ENCODE results near the gene POU6F2.

Gene POU6F2

DNA sequence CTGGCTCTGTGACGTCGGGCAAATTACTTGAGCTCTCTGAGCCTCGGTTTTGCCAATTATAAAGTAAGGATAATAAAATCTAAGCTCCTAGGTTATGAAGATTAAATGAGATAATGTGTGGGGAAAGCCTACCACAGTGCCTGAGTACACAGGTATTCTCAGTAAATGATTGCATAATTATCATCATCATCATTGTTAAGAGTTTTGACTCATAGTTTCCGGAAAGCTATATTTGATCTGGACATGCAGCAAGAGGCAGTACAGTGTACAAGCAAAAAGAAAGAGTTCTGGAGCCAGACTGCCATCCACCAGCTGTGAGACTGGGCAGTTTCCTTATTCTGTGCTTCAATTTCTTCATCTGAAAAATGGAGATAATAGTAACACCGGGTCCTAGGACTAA is 432.9 kb downstream of the POU6F2 start:
- TF ChIP-seq, protein P1, sequence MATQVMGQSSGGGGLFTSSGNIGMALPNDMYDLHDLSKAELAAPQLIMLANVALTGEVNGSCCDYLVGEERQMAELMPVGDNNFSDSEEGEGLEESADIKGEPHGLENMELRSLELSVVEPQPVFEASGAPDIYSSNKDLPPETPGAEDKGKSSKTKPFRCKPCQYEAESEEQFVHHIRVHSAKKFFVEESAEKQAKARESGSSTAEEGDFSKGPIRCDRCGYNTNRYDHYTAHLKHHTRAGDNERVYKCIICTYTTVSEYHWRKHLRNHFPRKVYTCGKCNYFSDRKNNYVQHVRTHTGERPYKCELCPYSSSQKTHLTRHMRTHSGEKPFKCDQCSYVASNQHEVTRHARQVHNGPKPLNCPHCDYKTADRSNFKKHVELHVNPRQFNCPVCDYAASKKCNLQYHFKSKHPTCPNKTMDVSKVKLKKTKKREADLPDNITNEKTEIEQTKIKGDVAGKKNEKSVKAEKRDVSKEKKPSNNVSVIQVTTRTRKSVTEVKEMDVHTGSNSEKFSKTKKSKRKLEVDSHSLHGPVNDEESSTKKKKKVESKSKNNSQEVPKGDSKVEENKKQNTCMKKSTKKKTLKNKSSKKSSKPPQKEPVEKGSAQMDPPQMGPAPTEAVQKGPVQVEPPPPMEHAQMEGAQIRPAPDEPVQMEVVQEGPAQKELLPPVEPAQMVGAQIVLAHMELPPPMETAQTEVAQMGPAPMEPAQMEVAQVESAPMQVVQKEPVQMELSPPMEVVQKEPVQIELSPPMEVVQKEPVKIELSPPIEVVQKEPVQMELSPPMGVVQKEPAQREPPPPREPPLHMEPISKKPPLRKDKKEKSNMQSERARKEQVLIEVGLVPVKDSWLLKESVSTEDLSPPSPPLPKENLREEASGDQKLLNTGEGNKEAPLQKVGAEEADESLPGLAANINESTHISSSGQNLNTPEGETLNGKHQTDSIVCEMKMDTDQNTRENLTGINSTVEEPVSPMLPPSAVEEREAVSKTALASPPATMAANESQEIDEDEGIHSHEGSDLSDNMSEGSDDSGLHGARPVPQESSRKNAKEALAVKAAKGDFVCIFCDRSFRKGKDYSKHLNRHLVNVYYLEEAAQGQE (IDR thresholded peaks at IDR 0.05; ENCODE audit: insufficient replicate concordance, low read depth), result no peak
- TF ChIP-seq SPI1 (IDR thresholded peaks at IDR 0.05; ENCODE audit: borderline replicate concordance, low read depth), result no peak
- no peak for TF ChIP-seq GABPA (IDR thresholded peaks at IDR 0.05; ENCODE audit: low read depth)
- TF ChIP-seq POLR2AphosphoS5 (IDR thresholded peaks at IDR 0.05; ENCODE audit: low read depth), result no peak
- TF ChIP-seq, protein P2, sequence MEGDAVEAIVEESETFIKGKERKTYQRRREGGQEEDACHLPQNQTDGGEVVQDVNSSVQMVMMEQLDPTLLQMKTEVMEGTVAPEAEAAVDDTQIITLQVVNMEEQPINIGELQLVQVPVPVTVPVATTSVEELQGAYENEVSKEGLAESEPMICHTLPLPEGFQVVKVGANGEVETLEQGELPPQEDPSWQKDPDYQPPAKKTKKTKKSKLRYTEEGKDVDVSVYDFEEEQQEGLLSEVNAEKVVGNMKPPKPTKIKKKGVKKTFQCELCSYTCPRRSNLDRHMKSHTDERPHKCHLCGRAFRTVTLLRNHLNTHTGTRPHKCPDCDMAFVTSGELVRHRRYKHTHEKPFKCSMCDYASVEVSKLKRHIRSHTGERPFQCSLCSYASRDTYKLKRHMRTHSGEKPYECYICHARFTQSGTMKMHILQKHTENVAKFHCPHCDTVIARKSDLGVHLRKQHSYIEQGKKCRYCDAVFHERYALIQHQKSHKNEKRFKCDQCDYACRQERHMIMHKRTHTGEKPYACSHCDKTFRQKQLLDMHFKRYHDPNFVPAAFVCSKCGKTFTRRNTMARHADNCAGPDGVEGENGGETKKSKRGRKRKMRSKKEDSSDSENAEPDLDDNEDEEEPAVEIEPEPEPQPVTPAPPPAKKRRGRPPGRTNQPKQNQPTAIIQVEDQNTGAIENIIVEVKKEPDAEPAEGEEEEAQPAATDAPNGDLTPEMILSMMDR (IDR thresholded peaks at IDR 0.05; ENCODE audit: insufficient read depth, low read length), result no peak
- H3K27ac ChIP-seq (replicated peaks), result no peak overlapping the region
- DNase-seq (ENCODE audit: low read depth in 1 of 2, low spot score in 1 of 2), result no peak
- peaks cover 31% of the 10 kb centered on the region for H3K27me3 ChIP-seq (ENCODE audit: insufficient read depth, poor library complexity, severe bottlenecking)
- H3K4me3 ChIP-seq (replicated peaks; ENCODE audit: insufficient read depth, low read length), result no peak overlapping the region

DNA sequence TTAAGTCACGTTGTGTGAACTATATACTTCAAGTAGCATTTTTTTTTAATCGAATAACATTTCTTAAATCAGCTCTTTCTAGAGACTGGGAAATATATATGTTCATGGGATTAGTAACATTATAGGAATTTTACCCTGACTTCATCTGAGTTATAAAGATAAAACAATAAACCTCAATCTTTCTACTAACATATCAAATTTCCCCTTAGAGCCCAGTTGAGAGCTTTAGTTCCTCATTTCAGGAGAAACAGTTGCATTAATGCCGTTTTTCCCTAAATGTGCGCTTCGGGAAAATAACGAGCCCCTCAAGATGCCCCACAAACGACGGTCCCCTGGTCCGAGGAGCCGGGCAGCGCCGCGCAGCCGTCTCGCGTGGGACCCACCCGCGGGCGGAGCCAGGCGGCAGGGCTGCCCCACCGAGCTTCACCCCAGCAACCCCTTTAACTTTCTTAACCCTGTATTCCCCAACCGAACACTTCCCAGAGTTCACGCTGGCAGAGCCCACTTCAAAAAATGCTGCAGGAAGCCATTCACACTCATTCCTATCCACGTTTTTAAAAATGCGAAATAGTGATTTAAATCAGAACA is 436.0 kb downstream of the POU6F2 start:
- no peak overlapping the region for H3K27ac ChIP-seq (replicated peaks)
- TF ChIP-seq, protein P1 (IDR thresholded peaks at IDR 0.05; ENCODE audit: insufficient replicate concordance, low read depth), result no peak
- TF ChIP-seq, protein P2 (IDR thresholded peaks at IDR 0.05; ENCODE audit: insufficient read depth, low read length), result no peak
- TF ChIP-seq POLR2AphosphoS5 (IDR thresholded peaks at IDR 0.05; ENCODE audit: low read depth), result no peak
- TF ChIP-seq GABPA (IDR thresholded peaks at IDR 0.05; ENCODE audit: low read depth), result no peak
- TF ChIP-seq SPI1 (IDR thresholded peaks at IDR 0.05; ENCODE audit: borderline replicate concordance, low read depth), result no peak
- H3K27me3 ChIP-seq (ENCODE audit: insufficient read depth, poor library complexity, severe bottlenecking), result peaks cover 20% of the 10 kb centered on the region
- no peak for DNase-seq (ENCODE audit: low read depth in 1 of 2, low spot score in 1 of 2)
- H3K4me3 ChIP-seq (replicated peaks; ENCODE audit: insufficient read depth, low read length), result no peak overlapping the region

GRCh38 chr7:39414224-39415035 is 436.7 kb downstream of the POU6F2 start:
- no peak overlapping the region for H3K27ac ChIP-seq (replicated peaks)
- peak; percentile 4 to 18 for DNase-seq (ENCODE audit: low read depth in 1 of 2, low spot score in 1 of 2)

More at GRCh38 chr7:39414224-39415035, 436.7 kb downstream of the POU6F2 start:
- H3K27me3 ChIP-seq (ENCODE audit: insufficient read depth, poor library complexity, severe bottlenecking), result peaks cover 20% of the 10 kb centered on the region
- TF ChIP-seq, protein P1 (IDR thresholded peaks at IDR 0.05; ENCODE audit: insufficient replicate concordance, low read depth), result no peak
- TF ChIP-seq, protein P2 (IDR thresholded peaks at IDR 0.05; ENCODE audit: insufficient read depth, low read length), result no peak
- TF ChIP-seq POLR2AphosphoS5 (IDR thresholded peaks at IDR 0.05; ENCODE audit: low read depth), result no peak
- no peak for TF ChIP-seq GABPA (IDR thresholded peaks at IDR 0.05; ENCODE audit: low read depth)
- TF ChIP-seq SPI1 (IDR thresholded peaks at IDR 0.05; ENCODE audit: borderline replicate concordance, low read depth), result no peak
- H3K4me3 ChIP-seq (replicated peaks; ENCODE audit: insufficient read depth, low read length), result peak overlapping the region; percentile 30

Measured in HL-60 (cell line).